GM12878 (cell line): ENCODE measurements around the gene REPS2. TPM values are rescaled to one million over a fixed set of nuclear protein-coding genes. Genes with fewer than 3 reads are reported as not detected.
"Not testable (repeated sequence)": the region's sequence is repeated elsewhere in the genome, so short reads cannot be mapped to it uniquely, and the experiment has no call there.

ENCODE experiments used
- ATAC-seq: fragments of 200-7000 bp; cut with Tn5 transposase; 3 replicates; pipeline ENCODE4 v1.9.1; 2020; ENCODE audit warnings: mild to moderate bottlenecking, moderate library complexity
- BruUV-seq: library from RNA; stranded (reverse); fragments of 400-500 nt; replicated peaks from 2 replicates; lab custom pipeline; 2021; lab: Mats Ljungman, UMichigan
- CTCF ChIA-PET: fragments of 300-600 bp; sonication (Branson Sonifier 250); formaldehyde crosslinking; extraction: SDS; loops from one replicate; lab custom pipeline; 2021; ENCODE audit warnings: inconsistent platforms; lab: Yijun Ruan, JAX
- POLR2A ChIA-PET: fragments of 350-600 bp; formaldehyde crosslinking; extraction: SDS; loops from one replicate; lab custom pipeline; 2021; ENCODE audit warnings: inconsistent platforms; lab: Charles Lee
- RAD21 ChIA-PET: fragments of 300-600 bp; sonication (Branson Sonifier 250); formaldehyde crosslinking; loops from one replicate; lab custom pipeline; 2023; ENCODE audit warnings: antibody characterized with exemption; ENCODE audit not compliant: unreplicated experiment; lab: Charles Lee
- SMC1A ChIA-PET: fragments of 300-600 bp; sonication (Branson Sonifier 250); formaldehyde crosslinking; loops from one replicate; lab custom pipeline; 2023; ENCODE audit not compliant: unreplicated experiment, uncharacterized antibody; lab: Charles Lee
- DNase-seq: peaks from one replicate; pipeline ENCODE4 v3.0.0-alpha.2; 2011; ENCODE audit warnings: low read depth, low spot score
- FAIRE-seq: peaks from 3 replicates; lab custom pipeline; 2011; peaks lifted over from hg19 to GRCh38; lab: Jason Lieb, UNC
- H2AFZ ChIP-seq: 2 replicates; pipeline ENCODE4 v1.6.0; 2011; ENCODE audit warnings: low read depth, low read length, control low read depth; ENCODE audit not compliant: control insufficient read depth
- H3K27ac ChIP-seq: 2 replicates; pipeline ENCODE4 v1.5.1; 2011; ENCODE audit warnings: control low read depth; ENCODE audit not compliant: control insufficient read depth, insufficient read depth
- H3K27me3 ChIP-seq, 2 experiments: replicated peaks in 1 of 2; 2 replicates each; pipeline versions ENCODE4 v1.6.0 to v1.6.1; 2011; ENCODE audit warnings: low read length in 1 of 2; ENCODE audit not compliant: control insufficient read depth in 2 of 2, insufficient read depth in 2 of 2
- H3K36me3 ChIP-seq, 2 experiments: 2 replicates each; pipeline ENCODE4 v1.5.1; 2011; ENCODE audit warnings: low read length in 1 of 2; ENCODE audit not compliant: control insufficient read depth in 2 of 2, insufficient read depth in 2 of 2
- H3K4me1 ChIP-seq: 2 replicates; pipeline ENCODE4 v1.6.1; 2011; ENCODE audit warnings: mild to moderate bottlenecking, low read length, moderate library complexity, mixed read lengths; ENCODE audit not compliant: control insufficient read depth, insufficient read depth
- H3K4me2 ChIP-seq: 2 replicates; pipeline ENCODE4 v1.6.0; 2011; ENCODE audit warnings: control low read depth; ENCODE audit not compliant: control insufficient read depth, insufficient read depth
- H3K4me3 ChIP-seq: fragments of 200-600 bp; sonication (generic); 2 replicates; pipeline ENCODE4 v1.5.1; 2016
- H3K79me2 ChIP-seq: 2 replicates; pipeline ENCODE4 v1.6.0; 2011; ENCODE audit warnings: low read length; ENCODE audit not compliant: control insufficient read depth, insufficient read depth
- H3K9ac ChIP-seq: 2 replicates; pipeline ENCODE4 v1.8.0; 2011; ENCODE audit warnings: low read length, control low read depth, mixed read lengths; ENCODE audit not compliant: control insufficient read depth, insufficient read depth
- H3K9me3 ChIP-seq: replicated peaks from 3 replicates; pipeline ENCODE4 v1.5.1; 2011; ENCODE audit warnings: mild to moderate bottlenecking, low read length; ENCODE audit not compliant: control insufficient read depth, insufficient read depth
- H4K20me1 ChIP-seq: 2 replicates; pipeline ENCODE4 v1.6.0; 2011; ENCODE audit not compliant: control insufficient read depth, insufficient read depth
- CBX5 ChIP-seq: sonication (generic); IDR thresholded peaks from 2 replicates; pipeline ENCODE4 v1.6.1; 2016; ENCODE audit warnings: low read depth, moderate library complexity, mild to moderate bottlenecking, inconsistent platforms
- GATAD2B ChIP-seq: fragments of 450-650 bp; conservative IDR thresholded peaks from 2 replicates; pipeline ENCODE4 v1.6.1; 2017; ENCODE audit warnings: low read depth, mild to moderate bottlenecking, moderate library complexity
- NR2F1 ChIP-seq: fragments of 450-650 bp; conservative IDR thresholded peaks from 2 replicates; pipeline ENCODE4 v1.6.1; 2017; ENCODE audit warnings: mild to moderate bottlenecking
- POU2F2 ChIP-seq: IDR thresholded peaks from 3 replicates; pipeline ENCODE4 v1.6.1; 2011; ENCODE audit warnings: low read depth, mild to moderate bottlenecking, low read length, borderline replicate concordance
- SMAD1 ChIP-seq: fragments of 450-650 bp; IDR thresholded peaks from 2 replicates; pipeline ENCODE4 v1.6.1; 2018; ENCODE audit warnings: mild to moderate bottlenecking, low read depth; ENCODE audit not compliant: partially characterized antibody
- SRF ChIP-seq, 2 experiments: IDR thresholded peaks; 2 replicates each; pipeline ENCODE4 v1.6.1; 2011; ENCODE audit warnings: low read depth in 2 of 2, low read length in 2 of 2, mild to moderate bottlenecking in 1 of 2, moderate library complexity in 1 of 2
- TCF7 ChIP-seq: IDR thresholded peaks from 2 replicates; pipeline ENCODE4 v1.6.1; 2014; ENCODE audit warnings: antibody characterized with exemption, borderline replicate concordance
- ZNF207 ChIP-seq: fragments of 450-650 bp; IDR thresholded peaks from 2 replicates; pipeline ENCODE4 v1.6.1; 2014; ENCODE audit warnings: antibody characterized with exemption, mild to moderate bottlenecking, borderline replicate concordance
- WGBS: methylation state at CpG from one replicate; pipeline ENCODE4 v1.1.6; 2016; ENCODE audit warnings: low lambda C conversion rate; ENCODE audit not compliant: insufficient replicate concordance, insufficient coverage; ENCODE audit errors: missing lambda C conversion rate; 5-methylcytosine and 5-hydroxymethylcytosine counted together
- in situ Hi-C: fragments of 300-500 bp; cut with MboI; formaldehyde crosslinking; loops from 9 replicates; pipeline ENCODE4 v1.14.3; 2018; ENCODE audit warnings: mixed read lengths
- intact Hi-C: fragments of 100-400 bp; cut with micrococcal nuclease; formaldehyde crosslinking; loops from one replicate; pipeline ENCODE4 v1.14.2; 2022; ENCODE audit not compliant: unreplicated experiment
- polyA plus RNA-seq, 11 experiments: library from polyadenylated mRNA; depleted of rRNA in 4 of 11; unstranded in 6 of 11; stranded (reverse) in 5 of 11; fragments of >200 nt; fragmentation: Nextera tagmentation in 4 of 11; fragmentation: Illumina TruSeq in 1 of 11; extraction: Ambion mirVana in 4 of 11; extraction: Trizol in 1 of 11; gene quantifications; 1 replicate in 1 of 11; 2 replicates in 10 of 11; pipeline versions ENCODE4 v1.2.1 to v1.2.3, GENCODE V29; 2011 to 2016; ENCODE audit warnings: inconsistent platforms in 2 of 11, missing spikeins in 2 of 11, low read depth in 1 of 11
- total RNA-seq, 4 experiments: library from RNA; depleted of rRNA in 3 of 4; stranded (reverse); fragments of >200 nt in 3 of 4; fragmentation: Illumina TruSeq in 1 of 4; extraction: Trizol in 1 of 4; gene quantifications; 2 replicates each; pipeline versions ENCODE4 v1.2.1 to v1.2.3, GENCODE V29; 2013 to 2021
- TF ChIP-seq, protein P1 (sequence below): IDR thresholded peaks from 2 replicates; pipeline ENCODE4 v1.6.1; 2011; ENCODE audit warnings: low read depth, low read length, improper control_type of control experiment, borderline replicate concordance

The REPS2 gene
- total and polyA plus RNA-seq, 10 of the 15 experiments (the other 5 are each of a cell fraction or from before 2014, with no cell fraction given) = 2.1 to 6.8 (median 3.9) TPM

DNA sequence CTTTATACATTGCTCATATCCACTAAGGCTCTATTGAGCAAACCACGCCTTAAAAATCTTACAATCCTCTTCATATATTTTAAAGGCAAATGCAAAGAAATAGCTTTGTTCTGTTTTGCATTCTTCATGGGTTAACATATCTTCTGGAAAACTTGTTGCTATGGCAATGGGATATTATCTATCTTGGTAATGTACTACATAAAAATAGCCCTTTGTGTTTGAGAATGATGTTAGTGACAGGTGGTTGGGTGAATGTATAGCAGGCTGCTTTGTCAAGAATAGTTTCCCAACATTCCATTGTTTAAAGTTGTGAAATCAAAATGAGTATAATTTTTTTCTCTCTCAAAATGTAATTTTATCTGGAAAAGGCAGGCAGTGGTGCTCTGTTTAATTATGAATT lies 16.8 kb downstream of the REPS2 start:
- WGBS = 69% methylated on average over 1 of the region's 1 CpG
- H3K9ac ChIP-seq = no peak overlapping the region
- no peaks in the 10 kb centered on the region for H3K9me3 ChIP-seq
- no peaks in the 10 kb centered on the region for H3K4me1 ChIP-seq
- ChIA-PET CTCF (interaction anchor here (0.6 kb wide), 1 partner anchor 80 kb away, joined by 3 read pairs; no protein-coding TSS in a partner anchor), RAD21 (no interaction called here), POLR2A (no interaction called here), SMC1A (no interaction called here)
- no peaks in the 10 kb centered on the region for H4K20me1 ChIP-seq
- no peak overlapping the region for H2AFZ ChIP-seq
- H3K36me3 ChIP-seq = no peaks in the 10 kb centered on the region
- in situ Hi-C loops = no loop called here
- ATAC-seq (no peak), DNase-seq (no peak), FAIRE-seq (no peak)
- TF ChIP-seq SMAD1 (no peak), NR2F1 (no peak), CBX5 (no peak), GATAD2B (no peak), POU2F2 (no peak), ZNF207 (no peak), SRF (IDR thresholded peaks at IDR 0.05; ENCODE audit: low read depth in 2 of 2, low read length in 2 of 2) (no peak), TCF7 (no peak)
- TF ChIP-seq, protein P1, sequence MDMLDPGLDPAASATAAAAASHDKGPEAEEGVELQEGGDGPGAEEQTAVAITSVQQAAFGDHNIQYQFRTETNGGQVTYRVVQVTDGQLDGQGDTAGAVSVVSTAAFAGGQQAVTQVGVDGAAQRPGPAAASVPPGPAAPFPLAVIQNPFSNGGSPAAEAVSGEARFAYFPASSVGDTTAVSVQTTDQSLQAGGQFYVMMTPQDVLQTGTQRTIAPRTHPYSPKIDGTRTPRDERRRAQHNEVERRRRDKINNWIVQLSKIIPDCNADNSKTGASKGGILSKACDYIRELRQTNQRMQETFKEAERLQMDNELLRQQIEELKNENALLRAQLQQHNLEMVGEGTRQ = no peak
- no peak overlapping the region for H3K4me2 ChIP-seq
- H3K79me2 ChIP-seq = no peaks in the 10 kb centered on the region
- 0 out of 4 replicates have a peak, but pooled peaks cover 0 to 3% of the 10 kb centered on the region in 2 experiments for H3K27me3 ChIP-seq
- intact Hi-C loops = no loop called here
- no TSS peak for BruUV-seq
- no peak overlapping the region for H3K27ac ChIP-seq
- H3K4me3 ChIP-seq = no peak overlapping the region

GRCh38 chrX:16964976-16965375 lies 18.5 kb downstream of the REPS2 start:
- WGBS = no CpG with 5 or more reads among the region's 32 CpGs
- H3K79me2 ChIP-seq, H3K9me3 ChIP-seq, H3K4me1 ChIP-seq, RAD21 ChIA-PET, ATAC-seq, H2AFZ ChIP-seq, H3K27me3 ChIP-seq, H3K4me3 ChIP-seq, DNase-seq, H4K20me1 ChIP-seq, H3K27ac ChIP-seq, H3K4me2 ChIP-seq, BruUV-seq, SMC1A ChIA-PET, FAIRE-seq, in situ Hi-C loops, H3K36me3 ChIP-seq, intact Hi-C loops, CTCF ChIA-PET, POLR2A ChIA-PET, H3K9ac ChIP-seq: not testable (repeated sequence)
